MCF 10A (cell line): ENCODE results near the gene CTBP2. TPM values are rescaled to one million over a fixed set of nuclear protein-coding genes. Genes with fewer than 3 reads are reported as not detected.
A peak's percentile ranks its signal among the peaks of the same experiment; 100 is the strongest.

Experiments
- BruUV-seq: library from RNA; stranded (reverse); fragments of 400-500 nt; replicated peaks from 2 replicates; lab custom pipeline; 2021; lab: Mats Ljungman, UMichigan
- CTCF ChIA-PET: fragments of 300-600 bp; sonication (Branson Sonifier 250); formaldehyde crosslinking; extraction: SDS; loops from one replicate; lab custom pipeline; 2021; ENCODE audit warnings: antibody characterized with exemption, inconsistent platforms; lab: Yijun Ruan, JAX
- POLR2A ChIA-PET: fragments of 300-600, 350-650 bp; sonication (Branson Sonifier 250); formaldehyde crosslinking; extraction: SDS; loops from one replicate; lab custom pipeline; 2020; ENCODE audit warnings: antibody characterized with exemption, inconsistent platforms; lab: Yijun Ruan, JAX
- DNase-seq: peaks from one replicate; pipeline ENCODE4 v3.0.0-alpha.2; 2018; ENCODE audit not compliant: unreplicated experiment
- H3K27ac Mint-ChIP-seq: one replicate; pipeline ENCODE4 v1.8.0; 2022; ENCODE audit warnings: mild to moderate bottlenecking, low read depth, mixed read lengths; ENCODE audit not compliant: unreplicated experiment
- H3K27me3 Mint-ChIP-seq: one replicate; pipeline ENCODE4 v1.8.0; 2022; ENCODE audit warnings: mixed read lengths; ENCODE audit not compliant: insufficient read depth, unreplicated experiment
- H3K36me3 Mint-ChIP-seq: one replicate; pipeline ENCODE4 v1.8.0; 2022; ENCODE audit warnings: mild to moderate bottlenecking, moderate library complexity, mixed read lengths; ENCODE audit not compliant: insufficient read depth, unreplicated experiment
- H3K4me1 Mint-ChIP-seq: one replicate; pipeline ENCODE4 v1.8.0; 2022; ENCODE audit warnings: mixed read lengths; ENCODE audit not compliant: insufficient read depth, unreplicated experiment
- H3K4me3 Mint-ChIP-seq: one replicate; pipeline ENCODE4 v1.8.0; 2022; ENCODE audit warnings: mild to moderate bottlenecking, moderate library complexity, mixed read lengths; ENCODE audit not compliant: unreplicated experiment
- H3K9me3 Mint-ChIP-seq: one replicate; pipeline ENCODE4 v1.8.0; 2022; ENCODE audit warnings: mixed read lengths; ENCODE audit not compliant: unreplicated experiment
- CTCF ChIP-seq: fragments of 200-600 bp; IDR thresholded peaks from one replicate; pipeline ENCODE4 v1.8.0; 2022; ENCODE audit warnings: antibody characterized with exemption, mild to moderate bottlenecking; ENCODE audit not compliant: unreplicated experiment
- intact Hi-C: fragments of 100-400 bp; cut with micrococcal nuclease; formaldehyde crosslinking; loops from 2 replicates; pipeline ENCODE4 v1.14.1; 2022
- total RNA-seq: library from RNA; stranded (reverse); gene quantifications from 2 replicates; pipeline ENCODE4 v1.2.3, GENCODE V29; 2022

The CTBP2 gene
- total RNA-seq, 1 experiment from 2014 or later = 152 TPM

DNA sequence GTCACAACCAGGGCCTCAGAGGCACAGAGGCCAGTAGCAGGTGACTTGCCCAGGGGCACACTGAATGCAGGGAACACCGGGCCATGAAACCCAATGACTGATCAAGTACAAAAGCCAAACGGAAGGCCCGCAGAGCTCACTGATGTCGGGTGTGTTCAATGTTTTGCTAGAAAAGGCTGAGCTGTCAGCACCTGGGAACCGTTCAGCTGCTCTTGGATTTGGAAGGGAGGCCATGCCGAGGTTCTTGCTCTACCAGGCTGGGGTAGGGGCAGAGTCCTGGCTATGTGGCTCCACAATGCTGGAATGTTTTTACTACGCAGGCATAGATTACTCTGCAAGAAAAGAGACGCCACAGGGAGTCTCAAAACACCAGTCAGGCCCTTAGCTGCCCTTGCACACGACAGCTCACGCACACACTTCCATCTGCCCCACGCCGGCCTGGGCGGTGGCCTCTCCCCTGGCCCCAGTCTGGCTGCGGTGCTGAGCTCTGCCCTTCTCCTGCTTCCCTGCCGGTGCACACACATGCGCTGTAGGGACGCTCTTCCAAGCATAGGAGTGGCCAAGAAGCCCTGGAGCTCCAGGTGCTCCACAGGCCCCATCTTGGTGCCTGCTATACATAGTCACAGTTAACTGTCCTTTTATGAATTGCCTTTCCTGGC, 138.5 kb downstream of the CTBP2 start:
- DNase-seq = no peak
- no TSS peak for BruUV-seq
- peak overlapping the region; percentile 11 for H3K27ac Mint-ChIP-seq
- no peak overlapping the region for H3K4me3 Mint-ChIP-seq
- intact Hi-C loops = no loop called here
- no peak for TF ChIP-seq CTCF
- POLR2A ChIA-PET = no interaction called here
- no peaks in the 10 kb centered on the region for H3K27me3 Mint-ChIP-seq
- no peaks in the 10 kb centered on the region for H3K9me3 Mint-ChIP-seq
- CTCF ChIA-PET = interaction anchor here (0.6 to 1.9 kb wide), 4 partner anchors 26 to 99 kb away, joined by 3 to 4 read pairs (median 4); no protein-coding TSS in a partner anchor
- peaks cover 57% of the 10 kb centered on the region for H3K36me3 Mint-ChIP-seq
- no peaks in the 10 kb centered on the region for H3K4me1 Mint-ChIP-seq

DNA sequence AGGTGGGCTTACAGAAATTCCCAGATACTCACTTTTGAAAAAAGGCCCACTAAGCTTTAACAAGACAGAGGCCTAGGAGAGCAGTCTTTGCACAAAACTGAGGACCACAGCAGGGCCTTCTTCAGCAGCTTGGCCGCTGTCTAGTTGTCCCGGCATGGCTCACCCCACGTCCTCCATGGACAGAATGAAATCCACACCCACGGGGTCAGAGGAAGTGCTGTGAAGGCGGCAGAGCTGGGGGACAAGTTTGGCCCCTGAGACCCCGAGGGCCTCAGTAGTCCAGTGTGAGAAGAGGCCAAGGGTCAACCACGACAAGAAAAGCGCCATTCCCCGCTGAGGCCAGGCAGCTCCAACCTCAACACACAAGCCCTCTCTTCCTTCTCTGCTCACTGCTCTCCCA, 139.5 kb downstream of the CTBP2 start:
- CTCF ChIA-PET = interaction anchor here (0.6 to 1.9 kb wide), 3 partner anchors 28 to 269 kb away, joined by 3 to 4 read pairs (median 3); no protein-coding TSS in a partner anchor
- H3K27me3 Mint-ChIP-seq = no peaks in the 10 kb centered on the region
- peaks cover 63% of the 10 kb centered on the region for H3K36me3 Mint-ChIP-seq
- DNase-seq = no peak
- intact Hi-C loops = no loop called here
- no peak overlapping the region for H3K4me3 Mint-ChIP-seq
- H3K9me3 Mint-ChIP-seq = no peaks in the 10 kb centered on the region
- POLR2A ChIA-PET = no interaction called here
- no TSS peak for BruUV-seq
- TF ChIP-seq CTCF = no peak
- H3K27ac Mint-ChIP-seq = no peak overlapping the region
- no peaks in the 10 kb centered on the region for H3K4me1 Mint-ChIP-seq

GRCh38 chr10:125020386-125020785, 140.0 kb downstream of the CTBP2 start:
- Mint-ChIP-seq H3K27ac (no peak overlapping the region), H3K4me1 (no peaks in the 10 kb centered on the region), H3K9me3 (no peaks in the 10 kb centered on the region), H3K4me3 (no peak overlapping the region), H3K36me3 (peaks cover 63% of the 10 kb centered on the region), H3K27me3 (no peaks in the 10 kb centered on the region)
- BruUV-seq = no TSS peak
- ChIA-PET CTCF (interaction anchor here (0.6 to 1.9 kb wide), 3 partner anchors 28 to 268 kb away, joined by 3 to 4 read pairs (median 3); no protein-coding TSS in a partner anchor), POLR2A (no interaction called here)
- no peak for TF ChIP-seq CTCF
- intact Hi-C loops = no loop called here
- no peak for DNase-seq

GRCh38 chr10:125018576-125019143, 141.7 kb downstream of the CTBP2 start:
- H3K27me3 Mint-ChIP-seq = no peaks in the 10 kb centered on the region
- intact Hi-C loops = no loop called here
- CTCF ChIA-PET = interaction anchor here (0.6 kb wide), 1 partner anchor 301 kb away, joined by 5 read pairs; no protein-coding TSS in a partner anchor

More at GRCh38 chr10:125018576-125019143, 141.7 kb downstream of the CTBP2 start:
- Mint-ChIP-seq H3K9me3 (no peaks in the 10 kb centered on the region), H3K4me1 (no peaks in the 10 kb centered on the region), H3K4me3 (no peak overlapping the region), H3K27ac (no peak overlapping the region), H3K36me3 (peaks cover 53% of the 10 kb centered on the region)
- POLR2A ChIA-PET = no interaction called here
- no peak for DNase-seq
- no TSS peak for BruUV-seq
- TF ChIP-seq CTCF = no peak
